GM21381 (cell line): ENCODE results near the gene OTULIN.
A peak's percentile ranks its signal among the peaks of the same experiment; 100 is the strongest.

Experiments
- ATAC-seq: cut with Tn5 transposase; IDR thresholded peaks from one replicate; pipeline ENCODE4 v1.9.1; 2021; ENCODE audit warnings: mild to moderate bottlenecking, moderate library complexity; ENCODE audit not compliant: unreplicated experiment

OTULIN gene

GRCh38 chr5:14664270-14665100, at the start of gene OTULIN:
OTULIN (plus strand) TSS chr5:14664718; CDS start chr5:14664826, 108 bp downstream.
- peak; percentile 61 for ATAC-seq

GRCh38 chr5:14615365-14615764, 49.2 kb upstream of the OTULIN start:
- no peak for ATAC-seq

- ATAC-seq, result no peak
Measured at GRCh38 chr5:14617441-14617840, 47.1 kb upstream of the OTULIN start.

- ATAC-seq, result no peak
Measured at GRCh38 chr5:14627270-14627669, 37.2 kb upstream of the OTULIN start.

GRCh38 chr5:14628346-14628745, 36.2 kb upstream of the OTULIN start:
- no peak for ATAC-seq

- ATAC-seq, result no peak
Measured at GRCh38 chr5:14630671-14631070, 33.8 kb upstream of the OTULIN start.

GRCh38 chr5:14635656-14636055, 28.9 kb upstream of the OTULIN start:
- no peak for ATAC-seq

GRCh38 chr5:14640765-14641164, 23.8 kb upstream of the OTULIN start:
- no peak for ATAC-seq

GRCh38 chr5:14644623-14645237, 19.8 kb upstream of the OTULIN start:
- ATAC-seq, result no peak

GRCh38 chr5:14650052-14650451, 14.5 kb upstream of the OTULIN start:
- no peak for ATAC-seq

- ATAC-seq, result no peak
Measured at GRCh38 chr5:14655146-14655741, 9.3 kb upstream of the OTULIN start.

- ATAC-seq, result no peak
Measured at GRCh38 chr5:14656898-14657297, 7.6 kb upstream of the OTULIN start.

GRCh38 chr5:14659821-14660607, 4.5 kb upstream of the OTULIN start:
- ATAC-seq, result no peak

- no peak for ATAC-seq
Measured at GRCh38 chr5:14660833-14661232, 3.7 kb upstream of the OTULIN start.

- ATAC-seq, result no peak
Measured at GRCh38 chr5:14662721-14663260, 1.7 kb upstream of the OTULIN start.

- ATAC-seq, result peak; percentile 20
Measured at GRCh38 chr5:14663734-14664269, 716 bp upstream of the OTULIN start.

GRCh38 chr5:14665101-14665822, 744 bp downstream of the OTULIN start:
- no peak for ATAC-seq

- peak; percentile 24 for ATAC-seq
Measured at GRCh38 chr5:14665949-14666348, 1.4 kb downstream of the OTULIN start.

GRCh38 chr5:14666357-14666756, 1.8 kb downstream of the OTULIN start:
- no peak for ATAC-seq

- ATAC-seq, result no peak
Measured at GRCh38 chr5:14667290-14667689, 2.8 kb downstream of the OTULIN start.
